Activated T-cell treated with anti-CD3 and anti-CD28 coated beads, Interleukin-2, amount 50 U/mL, for 48 hours (primary cell): ENCODE measurements around the gene PARD3.

Experiments
- DNase-seq, 2 experiments: peaks; one replicate each; pipeline ENCODE4 v3.0.0-alpha.2; 2020

The PARD3 gene

GRCh38 chr10:34316154-34316553 lies 498.9 kb downstream of the PARD3 start:
- DNase-seq: no peak

- no peak for DNase-seq
Observed at GRCh38 chr10:34314457-34314856, 500.6 kb downstream of the PARD3 start.

- DNase-seq: no peak
Observed at GRCh38 chr10:34313888-34314287, 501.2 kb downstream of the PARD3 start.

- DNase-seq: no peak
Observed at GRCh38 chr10:34313353-34313752, 501.7 kb downstream of the PARD3 start.

- no peak for DNase-seq
Observed at GRCh38 chr10:34311679-34312078, 503.4 kb downstream of the PARD3 start.

- no peak for DNase-seq
Observed at GRCh38 chr10:34310234-34310633, 504.9 kb downstream of the PARD3 start.

GRCh38 chr10:34305189-34305588 lies 509.9 kb downstream of the PARD3 start:
- DNase-seq: no peak

GRCh38 chr10:34303022-34303421 lies 512.1 kb downstream of the PARD3 start:
- DNase-seq: no peak

GRCh38 chr10:34299105-34299611 lies 515.9 kb downstream of the PARD3 start:
- no peak for DNase-seq

GRCh38 chr10:34298346-34298818 lies 516.7 kb downstream of the PARD3 start:
- no peak for DNase-seq

- DNase-seq: no peak
Observed at GRCh38 chr10:34297541-34298345, 517.4 kb downstream of the PARD3 start.

GRCh38 chr10:34295142-34295548 lies 520.0 kb downstream of the PARD3 start:
- no peak for DNase-seq

- no peak for DNase-seq
Observed at GRCh38 chr10:34294137-34294536, 521.0 kb downstream of the PARD3 start.

- DNase-seq: no peak
Observed at GRCh38 chr10:34292675-34293074, 522.4 kb downstream of the PARD3 start.

- no peak for DNase-seq
Observed at GRCh38 chr10:34292194-34292565, 522.9 kb downstream of the PARD3 start.

GRCh38 chr10:34291466-34292193 lies 523.5 kb downstream of the PARD3 start:
- no peak for DNase-seq

- no peak for DNase-seq
Observed at GRCh38 chr10:34290412-34291081, 524.5 kb downstream of the PARD3 start.

- no peak for DNase-seq
Observed at GRCh38 chr10:34288634-34289033, 526.5 kb downstream of the PARD3 start.

GRCh38 chr10:34286136-34286739 lies 528.9 kb downstream of the PARD3 start:
- DNase-seq: no peak

GRCh38 chr10:34281661-34282582 lies 533.2 kb downstream of the PARD3 start:
- DNase-seq: no peak

GRCh38 chr10:34280599-34281374 lies 534.3 kb downstream of the PARD3 start:
- DNase-seq: peak in 1 of 2 experiments; percentile 21
